NT2/D1 (cell line): ENCODE results near the gene SLC22A16.

Experiments used
- DNase-seq: peaks from one replicate; pipeline ENCODE4 v3.0.0-alpha.2; 2011; ENCODE audit warnings: low read depth, low spot score
- H3K27me3 ChIP-seq: 2 replicates; pipeline ENCODE4 v1.6.0; 2011; ENCODE audit warnings: mild to moderate bottlenecking; ENCODE audit not compliant: insufficient read length, insufficient read depth
- H3K36me3 ChIP-seq: 2 replicates; pipeline ENCODE4 v1.6.1; 2011; ENCODE audit warnings: mild to moderate bottlenecking, low read length, mixed read lengths; ENCODE audit not compliant: insufficient read depth, insufficient read length
- H3K4me1 ChIP-seq: 2 replicates; pipeline ENCODE4 v1.5.1; 2011; ENCODE audit not compliant: insufficient read depth, insufficient read length
- H3K4me3 ChIP-seq: 2 replicates; pipeline ENCODE4 v1.5.1; 2011; ENCODE audit warnings: low read depth; ENCODE audit not compliant: insufficient read length
- H3K9ac ChIP-seq: 2 replicates; pipeline ENCODE4 v1.6.0; 2011; ENCODE audit warnings: low read depth; ENCODE audit not compliant: insufficient read length
- H3K9me3 ChIP-seq: 2 replicates; pipeline ENCODE4 v1.5.1; 2011; ENCODE audit warnings: mild to moderate bottlenecking, low read length; ENCODE audit not compliant: insufficient read depth
- SUZ12 ChIP-seq: IDR thresholded peaks from 2 replicates; pipeline ENCODE4 v1.6.1; 2011; ENCODE audit not compliant: insufficient read length, insufficient read depth; ENCODE audit errors: extremely low read depth
- YY1 ChIP-seq: IDR thresholded peaks from 2 replicates; pipeline ENCODE4 v1.6.1; 2011; ENCODE audit not compliant: insufficient read length, insufficient read depth
- ZNF274 ChIP-seq: IDR thresholded peaks from 2 replicates; pipeline ENCODE4 v1.6.1; 2011; ENCODE audit warnings: mild to moderate bottlenecking, low read depth, low read length

SLC22A16 gene

DNA sequence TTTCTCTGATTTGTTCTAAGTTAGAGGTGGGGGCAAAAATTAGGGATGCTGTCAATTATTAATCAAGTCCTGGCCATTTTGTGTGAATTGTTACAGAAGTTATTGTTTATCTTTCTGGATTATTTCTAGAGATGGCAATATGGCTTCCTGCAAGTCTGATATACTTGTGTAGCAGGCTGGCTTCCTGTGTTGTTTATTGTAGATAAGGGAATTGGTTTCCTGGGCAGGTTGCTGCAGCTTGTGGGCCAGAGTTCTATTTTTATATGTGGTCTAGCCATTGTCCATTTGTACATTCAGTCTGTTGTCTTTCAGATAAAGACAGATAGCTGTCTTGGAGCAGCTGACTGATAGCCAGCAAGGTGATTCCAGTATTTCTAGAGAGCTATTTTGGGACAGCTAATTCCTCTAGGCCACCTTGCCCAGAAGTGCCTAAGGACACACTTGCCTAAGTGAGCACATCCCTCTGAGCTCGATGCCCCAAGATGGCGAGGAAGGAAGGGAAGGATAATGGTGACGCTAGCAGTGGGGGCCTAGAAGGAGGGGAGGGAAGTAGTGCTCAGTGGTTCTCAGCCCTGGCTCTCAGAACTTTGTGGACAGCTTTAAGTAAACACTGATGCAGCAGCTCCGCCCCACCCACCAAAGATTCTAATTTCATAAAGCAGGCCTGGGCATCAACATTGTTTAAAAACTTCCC lies 86.6 kb downstream of the SLC22A16 start:
- Histone ChIP-seq H3K36me3 (no peaks in the 10 kb centered on the region), H3K27me3 (no peaks in the 10 kb centered on the region), H3K9me3 (no peaks in the 10 kb centered on the region), H3K4me3 (no peak overlapping the region), H3K9ac (no peak overlapping the region), H3K4me1 (no peaks in the 10 kb centered on the region)
- no peak for DNase-seq
- TF ChIP-seq ZNF274 (no peak), SUZ12 (no peak), YY1 (no peak)

DNA sequence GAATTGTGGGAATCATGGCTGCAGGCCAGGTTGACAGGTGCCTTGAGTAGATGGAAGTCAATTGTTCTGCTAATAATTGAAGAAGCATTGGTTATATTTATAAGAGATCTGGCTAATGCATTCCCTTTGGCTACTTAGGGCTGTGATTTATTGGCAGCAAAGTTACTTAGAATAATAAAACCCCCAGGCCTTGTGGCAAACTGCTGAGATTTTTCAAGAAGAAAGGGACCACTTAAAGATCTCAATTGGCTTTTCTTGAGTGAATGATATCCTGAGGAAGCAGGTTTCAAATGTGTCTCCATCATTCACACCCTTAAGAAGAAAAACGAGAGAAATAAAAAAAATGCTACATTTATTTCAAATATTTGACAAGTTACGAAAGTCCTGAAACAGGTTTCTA lies 88.4 kb downstream of the SLC22A16 start:
- no peaks in the 10 kb centered on the region for H3K4me1 ChIP-seq
- TF ChIP-seq YY1 (no peak), ZNF274 (no peak), SUZ12 (no peak)
- no peak overlapping the region for H3K9ac ChIP-seq
- H3K27me3 ChIP-seq = no peaks in the 10 kb centered on the region
- H3K4me3 ChIP-seq = no peak overlapping the region
- no peak for DNase-seq
- no peaks in the 10 kb centered on the region for H3K9me3 ChIP-seq
- no peaks in the 10 kb centered on the region for H3K36me3 ChIP-seq

DNA sequence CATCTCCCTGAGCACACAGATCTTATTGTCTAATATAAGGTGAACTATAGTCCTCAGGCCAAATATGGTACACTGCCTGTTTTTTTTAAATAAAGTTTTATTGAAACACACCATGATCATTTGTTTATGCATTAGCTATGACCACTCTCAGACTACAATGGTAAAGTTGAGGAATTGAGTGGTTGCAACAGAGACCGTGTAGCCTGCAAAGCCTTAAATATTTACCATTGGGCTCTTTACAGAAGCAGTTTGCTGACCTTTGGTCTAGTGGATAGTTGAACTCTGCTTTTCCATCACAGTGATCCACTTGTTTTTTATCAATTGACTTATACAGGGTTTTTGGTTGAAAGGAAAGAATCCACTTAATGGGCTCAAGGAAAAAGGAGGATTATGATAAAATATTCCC lies 91.0 kb downstream of the SLC22A16 start:
- Histone ChIP-seq H3K9ac (no peak overlapping the region), H3K27me3 (no peaks in the 10 kb centered on the region), H3K4me1 (no peaks in the 10 kb centered on the region), H3K4me3 (no peak overlapping the region), H3K36me3 (no peaks in the 10 kb centered on the region), H3K9me3 (no peaks in the 10 kb centered on the region)
- TF ChIP-seq YY1 = no peak
- no peak for TF ChIP-seq ZNF274
- no peak for TF ChIP-seq SUZ12
- DNase-seq = no peak

DNA sequence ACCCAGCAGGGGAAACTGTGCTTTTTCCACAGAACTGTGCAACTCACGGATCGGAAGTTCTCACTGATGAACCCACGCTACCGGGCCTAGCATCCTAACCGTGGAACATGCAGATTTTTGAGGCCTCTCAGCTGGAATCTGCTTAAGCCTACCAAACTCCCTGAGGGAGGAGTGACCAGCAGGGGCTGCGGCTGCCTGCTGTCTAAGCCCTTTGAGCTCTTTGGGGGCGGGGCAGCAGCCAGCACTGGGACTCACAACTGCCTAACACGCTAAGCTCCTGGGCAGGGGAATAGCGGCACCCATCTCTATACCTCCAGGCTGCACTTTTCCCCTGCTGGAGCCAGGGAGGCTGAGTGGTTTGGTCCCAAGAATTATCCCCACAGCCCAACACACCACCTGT lies 97.9 kb downstream of the SLC22A16 start:
- Histone ChIP-seq H3K9ac (no peak overlapping the region), H3K9me3 (no peaks in the 10 kb centered on the region), H3K4me3 (no peak overlapping the region), H3K27me3 (no peaks in the 10 kb centered on the region), H3K4me1 (peaks cover 3% of the 10 kb centered on the region), H3K36me3 (no peaks in the 10 kb centered on the region)
- no peak for TF ChIP-seq SUZ12
- no peak for TF ChIP-seq YY1
- no peak for TF ChIP-seq ZNF274
- DNase-seq = no peak
